Tibial artery (tissue), 4 donors: ENCODE data around the gene CCDC18.

Experiments
- DNase-seq, 2 donors: peaks; one replicate each; pipeline ENCODE4 v3.0.0-alpha.2; 2019
- H3K27ac ChIP-seq, 2 donors: fragments of 200-600 bp; sonication (generic) in 1 of 2; 1 replicate in 1 of 2; 2 replicates in 1 of 2; pipeline ENCODE4 v1.5.1; 2018 to 2019; ENCODE audit warnings: mild to moderate bottlenecking in 1 of 2
- H3K27me3 ChIP-seq, 2 donors: fragments of 200-600 bp; sonication (generic) in 1 of 2; one replicate each; pipeline versions ENCODE4 v1.5.1 to v1.6.0; 2016 to 2019
- H3K36me3 ChIP-seq, 3 donors: fragments of 200-600 bp; sonication (generic) in 2 of 3; one replicate each; pipeline ENCODE4 v1.5.1; 2016 to 2019; ENCODE audit warnings: mild to moderate bottlenecking in 2 of 3
- H3K4me1 ChIP-seq, 4 donors: fragments of 200-600 bp; sonication (generic) in 2 of 4; 1 replicate in 3 of 4; 2 replicates in 1 of 4; pipeline ENCODE4 v1.5.1; 2016 to 2019
- H3K4me3 ChIP-seq, 2 donors: fragments of 200-600 bp; sonication (generic) in 1 of 2; 1 replicate in 1 of 2; 2 replicates in 1 of 2; pipeline ENCODE4 v1.5.1; 2018 to 2019; ENCODE audit warnings: mild to moderate bottlenecking in 2 of 2
- H3K9me3 ChIP-seq, 3 donors: fragments of 200-600 bp; sonication (generic) in 1 of 3; one replicate each; pipeline ENCODE4 v1.5.1; 2016 to 2019
- intact Hi-C: fragments of 100-400 bp; cut with DNase I; formaldehyde crosslinking; loops from one replicate; pipeline ENCODE4 v1.15.0; 2023; ENCODE audit warnings: low total_unique reads
- TF ChIP-seq, protein P1 (sequence below), 2 experiments: fragments of 200-600 bp in 1 of 2; fragments of 450-650 bp in 1 of 2; IDR thresholded peaks; one replicate each; pipeline ENCODE4 v1.5.1; 2017 to 2019; ENCODE audit warnings: antibody characterized with exemption in 2 of 2, mild to moderate bottlenecking in 1 of 2, moderate library complexity in 1 of 2

Gene CCDC18

GRCh38 chr1:93178418-93178817 is 2.1 kb upstream of the CCDC18 start:
- TF ChIP-seq, protein P1, sequence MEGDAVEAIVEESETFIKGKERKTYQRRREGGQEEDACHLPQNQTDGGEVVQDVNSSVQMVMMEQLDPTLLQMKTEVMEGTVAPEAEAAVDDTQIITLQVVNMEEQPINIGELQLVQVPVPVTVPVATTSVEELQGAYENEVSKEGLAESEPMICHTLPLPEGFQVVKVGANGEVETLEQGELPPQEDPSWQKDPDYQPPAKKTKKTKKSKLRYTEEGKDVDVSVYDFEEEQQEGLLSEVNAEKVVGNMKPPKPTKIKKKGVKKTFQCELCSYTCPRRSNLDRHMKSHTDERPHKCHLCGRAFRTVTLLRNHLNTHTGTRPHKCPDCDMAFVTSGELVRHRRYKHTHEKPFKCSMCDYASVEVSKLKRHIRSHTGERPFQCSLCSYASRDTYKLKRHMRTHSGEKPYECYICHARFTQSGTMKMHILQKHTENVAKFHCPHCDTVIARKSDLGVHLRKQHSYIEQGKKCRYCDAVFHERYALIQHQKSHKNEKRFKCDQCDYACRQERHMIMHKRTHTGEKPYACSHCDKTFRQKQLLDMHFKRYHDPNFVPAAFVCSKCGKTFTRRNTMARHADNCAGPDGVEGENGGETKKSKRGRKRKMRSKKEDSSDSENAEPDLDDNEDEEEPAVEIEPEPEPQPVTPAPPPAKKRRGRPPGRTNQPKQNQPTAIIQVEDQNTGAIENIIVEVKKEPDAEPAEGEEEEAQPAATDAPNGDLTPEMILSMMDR (IDR thresholded peaks at IDR 0.05): no peak
- peaks cover 0 to 5% (median 0%) of the 10 kb centered on the region in 3 donors for H3K36me3 ChIP-seq
- intact Hi-C loops: no loop called here
- H3K4me1 ChIP-seq: peaks cover 0 to 53% (median 18%) of the 10 kb centered on the region in 4 donors
- H3K9me3 ChIP-seq: no peaks in the 10 kb centered on the region
- H3K27me3 ChIP-seq: no peaks in the 10 kb centered on the region
- peak overlapping the region in 1 of 2 donors; percentile 100 for H3K27ac ChIP-seq
- no peak for DNase-seq
- H3K4me3 ChIP-seq: peak overlapping the region; percentile 91 to 99

DNA sequence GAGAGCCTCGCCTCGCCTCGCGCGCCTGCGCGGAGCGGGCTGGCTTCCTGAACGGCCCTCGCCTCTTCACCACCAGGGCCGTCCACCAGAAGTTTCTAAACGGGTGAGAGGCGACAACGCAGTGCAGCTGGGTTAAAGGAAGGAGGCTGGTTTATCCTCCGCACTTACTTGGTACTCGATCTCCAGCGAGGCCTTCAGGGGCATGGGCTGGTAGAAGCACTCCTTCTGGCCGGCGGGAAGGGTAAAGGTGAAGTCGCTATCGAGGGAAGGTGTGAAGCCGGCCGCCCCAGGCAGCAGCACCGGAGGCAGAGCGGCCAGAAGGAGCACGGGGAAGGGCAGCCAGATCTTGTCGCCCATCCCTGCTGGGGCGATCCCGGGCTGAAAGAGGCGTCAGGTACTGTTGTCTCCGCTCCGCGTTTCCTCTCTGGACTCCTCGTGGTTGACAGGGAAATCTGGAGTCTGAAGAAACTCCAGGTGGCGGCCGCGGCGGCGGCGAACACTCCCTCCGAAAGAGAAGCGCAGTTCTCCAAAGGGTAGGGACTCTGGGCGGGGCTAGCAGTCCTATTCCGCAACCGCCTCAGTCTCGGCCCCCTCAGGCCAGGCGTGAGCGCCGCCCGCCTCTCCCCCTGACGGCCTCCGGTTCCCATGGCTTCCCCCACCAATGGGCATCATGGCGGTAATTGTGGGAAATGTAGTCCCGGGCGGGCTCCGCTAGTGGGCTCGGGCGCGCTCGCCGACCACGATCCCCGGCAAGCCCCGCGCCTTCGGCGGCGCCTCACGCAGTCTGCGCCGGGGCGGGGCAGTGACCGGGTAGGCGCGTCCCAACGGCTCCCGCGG is 420 bp upstream of the CCDC18 start, which contains the start of gene TMED5:
TSS of gene TMED5 (minus strand) at position 528 of the 837 bp plus-strand sequence. CDS start at position 357, 171 bp downstream.
- H3K27me3 ChIP-seq: no peaks in the 10 kb centered on the region
- peak within 1 kb of the TSS; percentile 91 to 99 for H3K4me3 ChIP-seq
- peak; percentile 98 to 99 for DNase-seq
- peaks cover 0 to 44% (median 18%) of the 10 kb centered on the region in 4 donors for H3K4me1 ChIP-seq
- intact Hi-C loops: loop anchor here (10.0 kb wide), 2 partner anchors 95 to 345 kb away; partner anchors contain the start of gene RPL5
- H3K27ac ChIP-seq: peak within 1 kb of the TSS; percentile 99 to 100
- no peaks in the 10 kb centered on the region for H3K9me3 ChIP-seq
- TF ChIP-seq, protein P1 (IDR thresholded peaks at IDR 0.05): peak; percentile 30 to 40
- H3K36me3 ChIP-seq: no peaks in the 10 kb centered on the region

GRCh38 chr1:93186667-93187066 is 6.1 kb downstream of the CCDC18 start:
- no peaks in the 10 kb centered on the region for H3K4me1 ChIP-seq
- no peak overlapping the region for H3K4me3 ChIP-seq
- TF ChIP-seq, protein P1 (IDR thresholded peaks at IDR 0.05): no peak
- no peaks in the 10 kb centered on the region for H3K36me3 ChIP-seq
- no peak for DNase-seq
- no peaks in the 10 kb centered on the region for H3K27me3 ChIP-seq
- H3K27ac ChIP-seq: no peak overlapping the region
- no peaks in the 10 kb centered on the region for H3K9me3 ChIP-seq
- intact Hi-C loops: loop anchor here (10.0 kb wide), 2 partner anchors 102 to 352 kb away; partner anchors contain the start of gene RPL5

DNA sequence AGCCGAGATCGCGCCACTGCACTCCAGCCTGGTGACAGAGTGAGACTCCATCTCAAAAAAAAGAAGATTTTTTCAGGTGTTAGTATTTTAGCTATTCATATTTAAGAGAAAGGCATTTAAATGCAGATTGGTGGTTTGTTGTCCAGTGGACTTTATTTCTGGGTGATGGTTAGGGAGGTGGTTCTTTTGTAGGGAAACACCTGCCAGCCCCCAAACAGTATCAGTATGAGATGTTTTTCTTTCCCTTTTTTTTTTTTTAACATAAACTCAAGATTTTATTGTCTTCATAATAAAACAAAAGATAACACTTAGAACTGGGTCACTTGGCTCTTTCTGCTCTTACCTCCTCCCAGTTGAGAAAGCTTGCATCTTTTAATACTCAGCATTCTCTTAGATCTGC is 9.9 kb downstream of the CCDC18 start:
- no peak for DNase-seq
- TF ChIP-seq, protein P1 (IDR thresholded peaks at IDR 0.05): no peak
- no peaks in the 10 kb centered on the region for H3K9me3 ChIP-seq
- no peaks in the 10 kb centered on the region for H3K27me3 ChIP-seq
- H3K4me3 ChIP-seq: no peak overlapping the region
- no peaks in the 10 kb centered on the region for H3K36me3 ChIP-seq
- intact Hi-C loops: no loop called here
- no peak overlapping the region for H3K27ac ChIP-seq
- no peaks in the 10 kb centered on the region for H3K4me1 ChIP-seq

DNA sequence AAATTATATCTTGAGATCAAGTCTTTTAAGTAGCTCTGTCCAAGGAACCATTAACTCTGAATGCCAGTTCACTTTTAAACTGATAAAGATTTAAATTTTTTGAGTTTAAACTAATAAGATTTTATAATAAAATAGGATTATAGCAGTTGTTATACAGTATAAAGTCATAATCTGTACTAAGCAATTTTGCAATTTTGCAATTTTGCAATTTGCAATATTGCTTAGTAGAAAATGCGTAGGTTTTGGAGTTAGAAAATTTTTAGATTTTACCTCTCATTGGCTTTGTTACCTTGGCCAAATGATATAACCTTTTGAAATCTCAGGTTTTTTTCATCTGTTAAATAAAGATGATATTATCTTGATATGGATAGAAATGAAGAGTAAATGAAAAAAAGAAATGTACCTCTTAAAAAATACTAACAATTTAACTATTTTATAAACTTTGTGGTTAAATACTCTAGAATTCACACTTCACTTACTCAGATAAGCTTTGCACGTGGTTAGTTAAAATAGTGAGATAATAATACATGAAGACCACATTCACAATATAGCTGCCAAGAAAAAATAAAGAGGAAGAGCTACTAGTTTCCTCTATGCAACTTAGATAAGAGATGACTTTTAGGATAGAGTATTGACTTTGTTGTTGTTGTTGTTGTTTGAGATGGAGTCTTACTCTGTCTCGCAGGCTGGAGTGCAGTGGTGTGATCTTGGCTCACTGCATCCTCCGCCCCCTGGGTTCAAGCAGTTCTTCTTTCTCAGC is 13.9 kb downstream of the CCDC18 start:
- TF ChIP-seq, protein P1 (IDR thresholded peaks at IDR 0.05): no peak
- Histone ChIP-seq H3K36me3 (no peaks in the 10 kb centered on the region), H3K4me1 (no peaks in the 10 kb centered on the region), H3K4me3 (no peak overlapping the region), H3K27ac (no peak overlapping the region), H3K27me3 (no peaks in the 10 kb centered on the region), H3K9me3 (no peaks in the 10 kb centered on the region)
- intact Hi-C loops: no loop called here
- DNase-seq: no peak
